Ectodermal cell (in vitro differentiated cells): ENCODE data around the gene WDR19.
"Not testable (repeated sequence)": the region's sequence is repeated elsewhere in the genome, so short reads cannot be mapped to it uniquely, and the experiment has no call there.

ENCODE experiments used
- H3K27ac ChIP-seq: 2 replicates; pipeline ENCODE4 v1.7.0; 2013; ENCODE audit warnings: mild to moderate bottlenecking, low read depth, low read length; ENCODE audit not compliant: insufficient read depth, poor library complexity, severe bottlenecking
- H3K27me3 ChIP-seq: 2 replicates; pipeline ENCODE4 v1.7.0; 2013; ENCODE audit warnings: mild to moderate bottlenecking, low read length; ENCODE audit not compliant: insufficient read depth, control insufficient read depth, poor library complexity, severe bottlenecking
- H3K36me3 ChIP-seq: one replicate; pipeline ENCODE4 v1.7.0; 2013; ENCODE audit warnings: low read length; ENCODE audit not compliant: control insufficient read depth, insufficient read depth
- H3K4me1 ChIP-seq: one replicate; pipeline ENCODE4 v1.7.0; 2013; ENCODE audit warnings: low read length; ENCODE audit not compliant: control insufficient read depth, insufficient read depth
- H3K4me3 ChIP-seq: 2 replicates; pipeline ENCODE4 v1.7.0; 2013; ENCODE audit warnings: low read depth, low read length, control low read depth; ENCODE audit not compliant: insufficient read depth
- H3K9me3 ChIP-seq: 2 replicates; pipeline ENCODE4 v1.7.0; 2013; ENCODE audit warnings: mild to moderate bottlenecking, low read length, moderate library complexity; ENCODE audit not compliant: control insufficient read depth
- WGBS, 2 experiments: methylation state at CpG; one replicate each; pipeline ENCODE4 v1.1.7; 2013; ENCODE audit warnings: missing lambda C conversion rate in 2 of 2; 5-methylcytosine and 5-hydroxymethylcytosine counted together

WDR19 gene

DNA sequence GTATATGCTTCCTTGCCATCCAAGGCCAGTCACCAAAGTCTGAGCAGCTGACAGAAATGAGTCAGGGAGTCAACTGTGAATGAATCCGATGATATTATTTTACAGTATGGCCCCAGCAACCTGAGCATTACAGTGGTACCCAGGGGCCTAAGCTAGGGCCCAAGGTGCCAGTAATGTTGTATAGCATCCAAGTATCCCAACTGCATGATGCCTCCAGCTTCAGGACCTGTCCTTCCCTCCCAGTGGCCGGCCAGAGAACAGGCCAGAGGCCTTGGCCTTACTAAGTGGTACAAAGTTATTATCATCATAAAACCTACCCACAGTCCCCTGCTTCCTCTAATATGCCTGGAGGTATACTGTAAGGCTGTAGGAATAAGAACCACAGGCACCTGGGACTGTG lies 103.9 kb downstream of the WDR19 start:
- Histone ChIP-seq H3K9me3 (no peaks in the 10 kb centered on the region), H3K4me3 (no peak overlapping the region), H3K36me3 (peaks cover 19% of the 10 kb centered on the region), H3K4me1 (no peaks in the 10 kb centered on the region), H3K27ac (no peak overlapping the region), H3K27me3 (no peaks in the 10 kb centered on the region)
- 95 to 100% methylated on average over 2 of the region's 2 CpGs for WGBS, 2 experiments

DNA sequence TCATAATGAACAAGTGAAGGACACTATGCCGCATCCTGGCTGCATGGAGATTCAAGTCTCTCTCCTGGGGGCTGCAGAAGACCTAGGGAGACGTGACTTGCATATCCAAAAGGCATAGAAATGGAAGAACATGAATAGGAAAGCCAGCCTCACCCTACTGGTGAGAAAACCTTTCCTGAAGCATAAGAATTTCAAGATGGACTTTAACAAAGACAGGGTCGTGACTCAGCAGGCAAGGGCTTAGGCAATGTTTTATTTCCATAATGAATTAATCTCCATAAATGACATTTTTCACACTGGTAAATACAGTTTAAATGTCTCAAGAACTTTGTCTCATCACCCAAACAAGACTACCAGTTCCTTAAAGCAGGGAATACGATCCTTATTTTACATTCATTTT lies 104.9 kb downstream of the WDR19 start:
- 89 to 93% methylated on average over 4 of the region's 4 CpGs for WGBS, 2 experiments
- Histone ChIP-seq H3K36me3 (peaks cover 20% of the 10 kb centered on the region), H3K27ac (no peak overlapping the region), H3K27me3 (no peaks in the 10 kb centered on the region), H3K4me1 (no peaks in the 10 kb centered on the region), H3K9me3 (no peaks in the 10 kb centered on the region), H3K4me3 (no peak overlapping the region)

GRCh38 chr4:39291686-39292085 lies 109.4 kb downstream of the WDR19 start:
- Histone ChIP-seq H3K27me3 (no peaks in the 10 kb centered on the region), H3K4me1 (no peaks in the 10 kb centered on the region), H3K27ac (no peak overlapping the region), H3K4me3 (no peak overlapping the region), H3K36me3 (peaks cover 24% of the 10 kb centered on the region), H3K9me3 (no peaks in the 10 kb centered on the region)
- WGBS, 2 experiments: 99% methylated on average over 2 of the region's 2 CpGs

DNA sequence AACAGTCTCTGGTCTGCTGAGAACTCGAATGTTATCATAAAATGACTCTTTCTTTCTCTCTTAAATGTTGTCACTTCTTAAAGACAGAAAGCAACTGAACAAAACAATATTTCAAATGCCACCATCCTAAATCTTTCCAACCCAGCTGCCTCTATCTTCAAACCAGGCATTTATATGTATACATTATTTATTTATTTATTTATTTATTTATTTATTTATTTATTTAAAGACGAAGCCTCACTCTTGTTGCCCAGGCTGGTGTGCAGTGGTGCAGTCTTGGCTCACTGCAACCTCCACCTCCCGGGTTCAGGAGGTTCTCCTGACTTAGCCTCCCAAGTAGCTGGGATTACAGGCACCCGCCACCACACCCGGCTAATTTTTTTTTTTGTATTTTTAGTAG lies 110.1 kb downstream of the WDR19 start:
- not testable (repeated sequence) for H3K9me3 ChIP-seq, H3K27ac ChIP-seq, H3K4me1 ChIP-seq, H3K4me3 ChIP-seq, H3K27me3 ChIP-seq
- 87 to 88% methylated on average over 5 of the region's 5 CpGs for WGBS, 2 experiments
- H3K36me3 ChIP-seq: peaks cover 24% of the 10 kb centered on the region

- 95 to 97% methylated on average over 5 to 8 of the region's 8 CpGs for WGBS, 2 experiments
- Histone ChIP-seq H3K36me3 (peaks cover 31% of the 10 kb centered on the region), H3K9me3 (no peaks in the 10 kb centered on the region), H3K4me1 (no peaks in the 10 kb centered on the region), H3K27me3 (no peaks in the 10 kb centered on the region), H3K4me3 (no peak overlapping the region), H3K27ac (no peak overlapping the region)
Observed at GRCh38 chr4:39295784-39296183, 113.5 kb downstream of the WDR19 start.

GRCh38 chr4:39302901-39303300 lies 120.6 kb downstream of the WDR19 start:
- WGBS, 2 experiments: 78 to 95% methylated on average over 1 of the region's 1 CpG
- Histone ChIP-seq H3K27me3 (no peaks in the 10 kb centered on the region), H3K36me3 (peaks cover 34% of the 10 kb centered on the region), H3K4me3 (no peak overlapping the region), H3K9me3 (no peaks in the 10 kb centered on the region), H3K27ac (no peak overlapping the region), H3K4me1 (no peaks in the 10 kb centered on the region)

- Histone ChIP-seq H3K4me1 (no peaks in the 10 kb centered on the region), H3K9me3 (no peaks in the 10 kb centered on the region), H3K36me3 (peaks cover 40% of the 10 kb centered on the region), H3K27me3 (no peaks in the 10 kb centered on the region), H3K4me3 (no peak overlapping the region), H3K27ac (no peak overlapping the region)
- 92 to 93% methylated on average over 2 to 3 of the region's 3 CpGs for WGBS, 2 experiments
Observed at GRCh38 chr4:39303871-39304270, 121.5 kb downstream of the WDR19 start.

- Histone ChIP-seq H3K27me3 (no peaks in the 10 kb centered on the region), H3K4me3 (no peak overlapping the region), H3K27ac (no peak overlapping the region), H3K36me3 (peaks cover 36% of the 10 kb centered on the region), H3K9me3 (no peaks in the 10 kb centered on the region), H3K4me1 (no peaks in the 10 kb centered on the region)
- 97 to 98% methylated on average over 4 of the region's 5 CpGs for WGBS, 2 experiments
Observed at GRCh38 chr4:39304651-39305050, 122.3 kb downstream of the WDR19 start.

DNA sequence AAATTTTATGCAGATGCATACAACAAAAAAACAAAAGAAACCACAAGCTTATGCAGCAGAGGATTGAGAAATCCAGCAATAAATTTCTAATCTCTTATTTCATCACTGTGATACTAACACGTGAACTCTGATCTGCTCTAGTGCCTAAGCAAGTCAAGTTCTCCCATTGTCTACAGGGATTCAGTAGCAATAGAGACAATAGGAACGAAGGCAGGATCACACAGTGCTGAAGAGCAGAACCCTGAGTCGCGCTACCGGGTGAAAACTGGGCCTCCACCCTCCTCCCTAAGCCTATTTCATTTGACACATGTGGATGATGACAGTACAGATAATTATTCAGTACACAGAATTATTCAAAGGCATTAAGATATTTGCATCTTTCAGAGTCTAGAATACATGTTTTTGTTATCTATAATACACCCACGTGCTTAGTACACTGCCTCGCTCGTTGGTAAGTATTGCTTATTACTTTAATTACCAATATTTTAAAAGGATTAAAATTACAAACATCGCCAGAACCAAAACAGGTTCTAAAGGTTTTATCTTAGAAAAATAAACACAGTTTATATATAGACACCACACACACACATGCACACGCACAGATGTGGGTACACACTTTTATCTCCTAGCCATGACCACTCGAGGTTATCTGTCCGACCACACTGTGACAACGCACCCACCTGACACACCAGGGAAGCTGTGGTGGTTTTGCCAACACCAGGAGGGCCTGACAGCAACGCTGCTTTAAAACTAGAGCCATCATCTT lies 123.8 kb downstream of the WDR19 start:
- Histone ChIP-seq H3K9me3 (no peaks in the 10 kb centered on the region), H3K36me3 (peaks cover 32% of the 10 kb centered on the region), H3K27me3 (no peaks in the 10 kb centered on the region), H3K27ac (no peak overlapping the region), H3K4me1 (no peaks in the 10 kb centered on the region), H3K4me3 (no peak overlapping the region)
- WGBS, 2 experiments: 91 to 94% methylated on average over 11 to 14 of the region's 14 CpGs

GRCh38 chr4:39308611-39309010 lies 126.3 kb downstream of the WDR19 start:
- Histone ChIP-seq H3K4me1 (no peaks in the 10 kb centered on the region), H3K4me3 (no peak overlapping the region), H3K27me3 (no peaks in the 10 kb centered on the region), H3K27ac (no peak overlapping the region), H3K36me3 (peaks cover 24% of the 10 kb centered on the region), H3K9me3 (no peaks in the 10 kb centered on the region)
- WGBS, 2 experiments: 94 to 96% methylated on average over 6 of the region's 6 CpGs
